HEK293 (cell line): ENCODE data around the gene HSPB6.

Source experiments
- CTCF ChIP-seq: fragments of 450-650 bp; formaldehyde crosslinking; IDR thresholded peaks from 2 replicates; pipeline ENCODE4 v1.5.1; 2016; ENCODE audit warnings: missing biosample characterization, missing genetic modification characterization
- KLF1 ChIP-seq: fragments of 450-650 bp; formaldehyde crosslinking; IDR thresholded peaks from 2 replicates; pipeline ENCODE4 v1.5.1; 2016; ENCODE audit warnings: missing biosample characterization, missing genetic modification characterization
- ZBTB49 ChIP-seq: fragments of 450-650 bp; formaldehyde crosslinking; IDR thresholded peaks from 2 replicates; pipeline ENCODE4 v1.5.1; 2016; ENCODE audit warnings: missing biosample characterization, missing genetic modification characterization, low read depth
- ZNF221 ChIP-seq: fragments of 450-650 bp; formaldehyde crosslinking; IDR thresholded peaks from 2 replicates; pipeline ENCODE4 v1.5.1; 2017; ENCODE audit warnings: missing biosample characterization, missing genetic modification characterization, borderline replicate concordance
- ZNF423 ChIP-seq: fragments of 450-650 bp; formaldehyde crosslinking; IDR thresholded peaks from 2 replicates; pipeline ENCODE4 v1.5.1; 2016; ENCODE audit warnings: missing biosample characterization, missing genetic modification characterization
- ZNF510 ChIP-seq: fragments of 450-650 bp; formaldehyde crosslinking; IDR thresholded peaks from 2 replicates; pipeline ENCODE4 v1.5.1; 2018; ENCODE audit warnings: mild to moderate bottlenecking, missing genetic modification characterization, missing biosample characterization; ENCODE audit not compliant: insufficient replicate concordance
- ZNF580 ChIP-seq: fragments of 450-650 bp; formaldehyde crosslinking; IDR thresholded peaks from 2 replicates; pipeline ENCODE4 v1.5.1; 2016; ENCODE audit warnings: missing biosample characterization, missing genetic modification characterization
- ZNF629 ChIP-seq: fragments of 450-650 bp; formaldehyde crosslinking; IDR thresholded peaks from 2 replicates; pipeline ENCODE4 v1.5.1; 2017; ENCODE audit warnings: missing biosample characterization, missing genetic modification characterization
- ZNF639 ChIP-seq: fragments of 450-650 bp; formaldehyde crosslinking; IDR thresholded peaks from 2 replicates; pipeline ENCODE4 v1.5.1; 2016; ENCODE audit warnings: missing biosample characterization, missing genetic modification characterization
- ZNF792 ChIP-seq: fragments of 450-650 bp; formaldehyde crosslinking; IDR thresholded peaks from 2 replicates; pipeline ENCODE4 v1.5.1; 2016; ENCODE audit warnings: missing biosample characterization, missing genetic modification characterization
- TF ChIP-seq, protein P1 (sequence below): fragments of 450-650 bp; formaldehyde crosslinking; IDR thresholded peaks from 2 replicates; pipeline ENCODE4 v1.5.1; 2016; ENCODE audit warnings: missing biosample characterization, missing genetic modification characterization

- no peak for TF ChIP-seq CTCF (tag by site-specific recombination)
- no peak for TF ChIP-seq ZNF221
- no peak for TF ChIP-seq ZNF510
- TF ChIP-seq, protein P1, sequence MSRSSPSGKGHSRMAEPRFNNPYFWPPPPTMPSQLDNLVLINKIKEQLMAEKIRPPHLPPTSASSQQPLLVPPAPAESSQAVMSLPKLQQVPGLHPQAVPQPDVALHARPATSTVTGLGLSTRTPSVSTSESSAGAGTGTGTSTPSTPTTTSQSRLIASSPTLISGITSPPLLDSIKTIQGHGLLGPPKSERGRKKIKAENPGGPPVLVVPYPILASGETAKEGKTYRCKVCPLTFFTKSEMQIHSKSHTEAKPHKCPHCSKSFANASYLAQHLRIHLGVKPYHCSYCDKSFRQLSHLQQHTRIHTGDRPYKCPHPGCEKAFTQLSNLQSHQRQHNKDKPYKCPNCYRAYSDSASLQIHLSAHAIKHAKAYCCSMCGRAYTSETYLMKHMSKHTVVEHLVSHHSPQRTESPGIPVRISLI, result no peak
- TF ChIP-seq ZNF792 (tag by site-specific recombination), result no peak
- TF ChIP-seq KLF1 (tag by site-specific recombination), result no peak
- no peak for TF ChIP-seq ZNF639 (tag by site-specific recombination)
- TF ChIP-seq ZNF423, result no peak
- no peak for TF ChIP-seq ZBTB49 (tag by site-specific recombination)
- TF ChIP-seq ZNF629, result no peak
- TF ChIP-seq ZNF580 (tag by site-specific recombination), result no peak
Measured at GRCh38 chr19:35722897-35723296, 33.9 kb downstream of the HSPB6 start.
